Measurements from ENCODE around the gene DLEC1. TPM values are rescaled to one million over a fixed set of nuclear protein-coding genes. Genes with fewer than 3 reads are reported as not detected.

DLEC1 gene
- polyA plus RNA-seq, 2 of the 4 experiments (the other 2 are of a cell fraction) = 0.10 TPM; not detected in 1

GRCh38 chr3:38139652-38140051, 100.6 kb downstream of the DLEC1 start:
- no peak for FAIRE-seq
- 87% methylated on average over 7 of the region's 7 CpGs for WGBS (ENCODE audit: missing lambda C conversion rate)
- CTCF ChIA-PET = interaction anchor here (0.7 kb wide), 2 partner anchors 14 to 136 kb away, joined by 3 read pairs; no protein-coding TSS in a partner anchor
- Histone ChIP-seq H3K4me1 (peaks cover 22% of the 10 kb centered on the region), H3K4me2 (peak overlapping the region; percentile 95), H3K27ac (peak overlapping the region in 1 of 2 experiments; percentile 92; a peak in 3 of 6 replicates), H3K9me3 (no peaks in the 10 kb centered on the region), H3K4me3 (no peak overlapping the region)
- TF ChIP-seq, protein P1, sequence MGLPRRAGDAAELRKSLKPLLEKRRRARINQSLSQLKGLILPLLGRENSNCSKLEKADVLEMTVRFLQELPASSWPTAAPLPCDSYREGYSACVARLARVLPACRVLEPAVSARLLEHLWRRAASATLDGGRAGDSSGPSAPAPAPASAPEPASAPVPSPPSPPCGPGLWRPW (IDR thresholded peaks at IDR 0.05) = no peak
- DNase-seq (ENCODE audit: low read depth in 1 of 2, low spot score in 1 of 2) = no peak
- ATAC-seq = no peak
- POLR2A ChIA-PET = interaction anchor here (4.0 kb wide), 1 partner anchor 25 kb away, joined by 75 read pairs; the partner anchor contains the start of gene OXSR1

- Histone ChIP-seq H3K27ac (no peak overlapping the region), H3K4me2 (no peak overlapping the region), H3K4me1 (peaks cover 21% of the 10 kb centered on the region), H3K9me3 (peaks cover 2% of the 10 kb centered on the region; the same call in 1 of the 3 replicates), H3K4me3 (no peak overlapping the region)
- CTCF ChIA-PET = interaction anchor here (0.5 to 1.6 kb wide), 4 partner anchors 9 to 677 kb away, joined by 3 to 6 read pairs (median 3); no protein-coding TSS in a partner anchor
- POLR2A ChIA-PET = no interaction called here
- TF ChIP-seq FOXS1 (CRISPR knock-in tag; IDR thresholded peaks at IDR 0.05) (no peak), E2F6 (IDR thresholded peaks at IDR 0.05; ENCODE audit: borderline replicate concordance, low read depth) (no peak), PHF8 (IDR thresholded peaks at IDR 0.05; ENCODE audit: borderline replicate concordance, low read depth) (no peak)
- TF ChIP-seq, protein P2, sequence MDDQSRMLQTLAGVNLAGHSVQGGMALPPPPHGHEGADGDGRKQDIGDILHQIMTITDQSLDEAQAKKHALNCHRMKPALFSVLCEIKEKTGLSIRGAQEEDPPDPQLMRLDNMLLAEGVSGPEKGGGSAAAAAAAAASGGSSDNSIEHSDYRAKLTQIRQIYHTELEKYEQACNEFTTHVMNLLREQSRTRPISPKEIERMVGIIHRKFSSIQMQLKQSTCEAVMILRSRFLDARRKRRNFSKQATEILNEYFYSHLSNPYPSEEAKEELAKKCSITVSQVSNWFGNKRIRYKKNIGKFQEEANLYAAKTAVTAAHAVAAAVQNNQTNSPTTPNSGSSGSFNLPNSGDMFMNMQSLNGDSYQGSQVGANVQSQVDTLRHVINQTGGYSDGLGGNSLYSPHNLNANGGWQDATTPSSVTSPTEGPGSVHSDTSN (IDR thresholded peaks at IDR 0.05) = no peak
- WGBS (ENCODE audit: missing lambda C conversion rate) = 97% methylated on average over 10 of the region's 13 CpGs
- no peak for ATAC-seq
- DNase-seq (ENCODE audit: low read depth in 1 of 2, low spot score in 1 of 2) = no peak
- FAIRE-seq = no peak
Measured at GRCh38 chr3:38140326-38141172, 101.5 kb downstream of the DLEC1 start.

- 80% methylated on average over 7 of the region's 7 CpGs for WGBS (ENCODE audit: missing lambda C conversion rate)
- Histone ChIP-seq H3K4me2 (no peak overlapping the region), H3K9me3 (peaks cover 10% of the 10 kb centered on the region), H3K27ac (no peak overlapping the region), H3K4me3 (no peak overlapping the region), H3K4me1 (peaks cover 16% of the 10 kb centered on the region)
- ATAC-seq (no peak), FAIRE-seq (no peak), DNase-seq (ENCODE audit: low read depth in 1 of 2, low spot score in 1 of 2) (no peak)
- ChIA-PET POLR2A (interaction anchor here (0.7 kb wide), 1 partner anchor 24 kb away, joined by 4 read pairs; the partner anchor contains the start of gene OXSR1), CTCF (interaction anchor here (0.9 to 1.6 kb wide), 7 partner anchors 10 to 174 kb away, joined by 3 to 7 read pairs (median 6); partner anchors contain the start of gene SLC22A14)
- no peak for TF ChIP-seq NPAS2 (CRISPR knock-in tag; IDR thresholded peaks at IDR 0.05; ENCODE audit: borderline replicate concordance)
- TF ChIP-seq SREBF2 (IDR thresholded peaks at IDR 0.05) = no peak
- TF ChIP-seq HEYL (CRISPR knock-in tag; IDR thresholded peaks at IDR 0.05) = no peak
- TF ChIP-seq ZFP36 (IDR thresholded peaks at IDR 0.05; ENCODE audit: borderline replicate concordance, partially characterized antibody) = no peak
- no peak for TF ChIP-seq HDAC2 (IDR thresholded peaks at IDR 0.05)
- no peak for TF ChIP-seq FOXS1 (CRISPR knock-in tag; IDR thresholded peaks at IDR 0.05)
- no peak for TF ChIP-seq CHD4 (IDR thresholded peaks at IDR 0.05; ENCODE audit: borderline replicate concordance)
- no peak for TF ChIP-seq CBX8 (IDR thresholded peaks at IDR 0.05)
- TF ChIP-seq ESRRA (IDR thresholded peaks at IDR 0.05; ENCODE audit: borderline replicate concordance, low read length) = no peak
Measured at GRCh38 chr3:38141173-38141951, 102.4 kb downstream of the DLEC1 start.

GRCh38 chr3:38141952-38142273, 102.9 kb downstream of the DLEC1 start:
- POLR2A ChIA-PET = interaction anchor here (0.7 kb wide), 1 partner anchor 23 kb away, joined by 4 read pairs; the partner anchor contains the start of gene OXSR1
- 80% methylated on average over 2 of the region's 2 CpGs for WGBS (ENCODE audit: missing lambda C conversion rate)
- Histone ChIP-seq H3K9me3 (peaks cover 15% of the 10 kb centered on the region), H3K4me2 (no peak overlapping the region), H3K4me3 (no peak overlapping the region), H3K27ac (no peak overlapping the region), H3K4me1 (peaks cover 16% of the 10 kb centered on the region)
- no peak for DNase-seq (ENCODE audit: low read depth in 1 of 2, low spot score in 1 of 2)
- TF ChIP-seq TP53 (CRISPR knock-in tag; IDR thresholded peaks at IDR 0.05) = no peak
- TF ChIP-seq CHD4 (IDR thresholded peaks at IDR 0.05; ENCODE audit: borderline replicate concordance) = no peak
- no peak for TF ChIP-seq SMC3 (IDR thresholded peaks at IDR 0.05)
- TF ChIP-seq POLR2A (IDR thresholded peaks at IDR 0.05; ENCODE audit: low read length) = no peak
- no peak for TF ChIP-seq CEBPB (IDR thresholded peaks at IDR 0.05)
- TF ChIP-seq ESRRA (IDR thresholded peaks at IDR 0.05; ENCODE audit: borderline replicate concordance, low read length) = no peak
- no peak for ATAC-seq
- CTCF ChIA-PET = interaction anchor here (0.8 to 1.5 kb wide), 7 partner anchors 16 to 175 kb away, joined by 3 to 7 read pairs (median 3); partner anchors contain the start of gene SLC22A14
- FAIRE-seq = no peak

Measured in A549 (cell line).